ENCODE measurements around the gene CENPO. TPM values are rescaled to one million over a fixed set of nuclear protein-coding genes. Genes with fewer than 3 reads are reported as not detected.

Gene CENPO
- total RNA-seq, 2 experiments from 2014 or later: 53.6 to 59.2 TPM

- BruUV-seq (replicated peaks): no TSS peak
- intact Hi-C loops (cut with micrococcal nuclease; ENCODE audit: unreplicated experiment): no loop called here
- H3K4me2 ChIP-seq (ENCODE audit: low read length): no peak overlapping the region
- peaks cover 23% of the 10 kb centered on the region for H3K36me3 ChIP-seq (ENCODE audit: insufficient read depth, low read length)
- H2AFZ ChIP-seq (ENCODE audit: low read length): no peak overlapping the region
- H3K9me2 ChIP-seq (ENCODE audit: insufficient read depth, low read length): no peaks in the 10 kb centered on the region
- POLR2A ChIA-PET: no interaction called here
- no peaks in the 10 kb centered on the region for H3K4me1 ChIP-seq (ENCODE audit: insufficient read depth, low read length, poor library complexity, severe bottlenecking)
- no peaks in the 10 kb centered on the region for H3K9me3 ChIP-seq (ENCODE audit: low read length)
- H3K27ac ChIP-seq (ENCODE audit: low read depth, low read length, poor library complexity, severe bottlenecking): no peak overlapping the region
- no peak for TF ChIP-seq CTCF (conservative IDR thresholded peaks at IDR 0.05; ENCODE audit: low read length)
- TF ChIP-seq EZH2phosphoT487 (IDR thresholded peaks at IDR 0.05; ENCODE audit: borderline replicate concordance, low read depth, low read length): no peak
- no peak for DNase-seq (ENCODE audit: low spot score)
- CTCF ChIA-PET (ENCODE audit: unreplicated experiment): interaction anchor here (0.5 kb wide), 1 partner anchor 20 kb away, joined by 6 read pairs; no protein-coding TSS in a partner anchor
- no peaks in the 10 kb centered on the region for H3K79me2 ChIP-seq (ENCODE audit: insufficient read depth, low read depth, low read length)
- H4K20me1 ChIP-seq (ENCODE audit: insufficient read depth, low read length): no peaks in the 10 kb centered on the region
- H3K4me3 ChIP-seq (ENCODE audit: low read depth, low read length, poor library complexity, severe bottlenecking): no peak overlapping the region
These were observed 62.5 kb downstream of the CENPO start for GRCh38 chr2:24855726-24856125.

GRCh38 chr2:24856791-24857211 lies 63.6 kb downstream of the CENPO start:
- Histone ChIP-seq H3K36me3 (ENCODE audit: insufficient read depth, low read length) (peaks cover 23% of the 10 kb centered on the region), H3K9me3 (ENCODE audit: low read length) (no peaks in the 10 kb centered on the region), H3K79me2 (ENCODE audit: insufficient read depth, low read depth, low read length) (no peaks in the 10 kb centered on the region), H3K4me3 (ENCODE audit: low read depth, low read length, poor library complexity, severe bottlenecking) (no peak overlapping the region), H3K4me2 (ENCODE audit: low read length) (no peak overlapping the region), H3K9me2 (ENCODE audit: insufficient read depth, low read length) (no peaks in the 10 kb centered on the region), H2AFZ (ENCODE audit: low read length) (no peak overlapping the region), H3K27ac (ENCODE audit: low read depth, low read length, poor library complexity, severe bottlenecking) (no peak overlapping the region), H4K20me1 (ENCODE audit: insufficient read depth, low read length) (no peaks in the 10 kb centered on the region), H3K4me1 (ENCODE audit: insufficient read depth, low read length, poor library complexity, severe bottlenecking) (no peaks in the 10 kb centered on the region)
- ChIA-PET CTCF (ENCODE audit: unreplicated experiment) (interaction anchor here (0.6 kb wide), 1 partner anchor 100 kb away, joined by 4 read pairs; no protein-coding TSS in a partner anchor), POLR2A (interaction anchor here (0.6 kb wide), 1 partner anchor 107 kb away, joined by 4 read pairs; no protein-coding TSS in a partner anchor)
- TF ChIP-seq EZH2phosphoT487 (IDR thresholded peaks at IDR 0.05; ENCODE audit: borderline replicate concordance, low read depth, low read length): no peak
- no peak for TF ChIP-seq CTCF (conservative IDR thresholded peaks at IDR 0.05; ENCODE audit: low read length)
- intact Hi-C loops (cut with micrococcal nuclease; ENCODE audit: unreplicated experiment): no loop called here
- no TSS peak for BruUV-seq (replicated peaks)
- DNase-seq (ENCODE audit: low spot score): no peak

- H3K79me2 ChIP-seq (ENCODE audit: insufficient read depth, low read depth, low read length): no peaks in the 10 kb centered on the region
- H3K27ac ChIP-seq (ENCODE audit: low read depth, low read length, poor library complexity, severe bottlenecking): no peak overlapping the region
- H3K4me3 ChIP-seq (ENCODE audit: low read depth, low read length, poor library complexity, severe bottlenecking): no peak overlapping the region
- BruUV-seq (replicated peaks): no TSS peak
- H3K4me1 ChIP-seq (ENCODE audit: insufficient read depth, low read length, poor library complexity, severe bottlenecking): no peaks in the 10 kb centered on the region
- H3K4me2 ChIP-seq (ENCODE audit: low read length): no peak overlapping the region
- H4K20me1 ChIP-seq (ENCODE audit: insufficient read depth, low read length): no peaks in the 10 kb centered on the region
- no peaks in the 10 kb centered on the region for H3K9me3 ChIP-seq (ENCODE audit: low read length)
- intact Hi-C loops (cut with micrococcal nuclease; ENCODE audit: unreplicated experiment): no loop called here
- H2AFZ ChIP-seq (ENCODE audit: low read length): no peak overlapping the region
- no peaks in the 10 kb centered on the region for H3K9me2 ChIP-seq (ENCODE audit: insufficient read depth, low read length)
- CTCF ChIA-PET (ENCODE audit: unreplicated experiment): no interaction called here
- no peak for DNase-seq (ENCODE audit: low spot score)
- TF ChIP-seq CTCF (conservative IDR thresholded peaks at IDR 0.05; ENCODE audit: low read length) (no peak), EZH2phosphoT487 (IDR thresholded peaks at IDR 0.05; ENCODE audit: borderline replicate concordance, low read depth, low read length) (no peak)
- peaks cover 24% of the 10 kb centered on the region for H3K36me3 ChIP-seq (ENCODE audit: insufficient read depth, low read length)
- POLR2A ChIA-PET: interaction anchor here (0.5 to 0.6 kb wide), 2 partner anchors 25 to 433 kb away, joined by 3 to 9 read pairs; no protein-coding TSS in a partner anchor
These were observed 64.5 kb downstream of the CENPO start for GRCh38 chr2:24857746-24858145.
